Jurkat, Clone E6-1 (cell line): ENCODE data around the gene DES.
A peak's percentile ranks its signal among the peaks of the same experiment; 100 is the strongest.

Source experiments
- DNase-seq: peaks from one replicate; pipeline ENCODE4 v3.0.0-alpha.2; 2011; ENCODE audit warnings: low read depth, low spot score
- H3K4me3 ChIP-seq: 2 replicates; pipeline ENCODE4 v1.5.1; 2011; ENCODE audit warnings: mild to moderate bottlenecking, low read length, control low read depth, moderate library complexity

Gene DES

DNA sequence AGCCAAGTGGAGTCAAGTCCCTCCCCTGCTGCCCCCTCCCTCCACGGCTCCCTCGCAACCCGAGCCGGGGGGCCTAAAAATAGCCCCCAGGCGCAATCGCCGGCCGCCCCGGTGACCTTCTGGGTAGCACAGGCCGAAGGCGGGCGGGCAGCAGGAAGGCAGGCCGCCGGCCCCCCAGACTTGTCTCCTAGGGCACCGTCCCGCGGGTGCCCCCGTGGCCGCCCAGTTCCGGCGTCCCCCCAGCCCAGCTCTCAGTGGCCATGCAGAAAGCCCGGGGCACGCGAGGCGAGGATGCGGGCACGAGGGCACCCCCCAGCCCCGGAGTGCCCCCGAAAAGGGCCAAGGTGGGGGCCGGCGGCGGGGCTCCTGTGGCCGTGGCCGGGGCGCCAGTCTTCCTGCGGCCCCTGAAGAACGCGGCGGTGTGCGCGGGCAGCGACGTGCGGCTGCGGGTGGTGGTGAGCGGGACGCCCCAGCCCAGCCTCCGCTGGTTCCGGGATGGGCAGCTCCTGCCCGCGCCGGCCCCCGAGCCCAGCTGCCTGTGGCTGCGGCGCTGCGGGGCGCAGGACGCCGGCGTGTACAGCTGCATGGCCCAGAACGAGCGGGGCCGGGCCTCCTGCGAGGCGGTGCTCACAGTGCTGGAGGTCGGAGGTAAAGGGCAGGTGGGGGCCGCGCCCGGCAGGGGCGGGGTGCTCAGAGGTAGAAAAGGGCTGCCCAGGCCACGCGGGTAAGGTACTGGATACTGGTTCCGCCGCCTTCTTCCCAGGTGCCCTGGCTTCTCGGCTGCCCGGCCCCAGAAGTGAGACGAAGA, 16.7 kb downstream of the DES start, which contains the start of gene SPEG:
Gene SPEG (plus strand): TSS at position 126 of the 808 bp plus-strand sequence. CDS start 135 bp downstream, at position 261.
- no peak within 1 kb of the TSS for H3K4me3 ChIP-seq
- DNase-seq: no peak

DNA sequence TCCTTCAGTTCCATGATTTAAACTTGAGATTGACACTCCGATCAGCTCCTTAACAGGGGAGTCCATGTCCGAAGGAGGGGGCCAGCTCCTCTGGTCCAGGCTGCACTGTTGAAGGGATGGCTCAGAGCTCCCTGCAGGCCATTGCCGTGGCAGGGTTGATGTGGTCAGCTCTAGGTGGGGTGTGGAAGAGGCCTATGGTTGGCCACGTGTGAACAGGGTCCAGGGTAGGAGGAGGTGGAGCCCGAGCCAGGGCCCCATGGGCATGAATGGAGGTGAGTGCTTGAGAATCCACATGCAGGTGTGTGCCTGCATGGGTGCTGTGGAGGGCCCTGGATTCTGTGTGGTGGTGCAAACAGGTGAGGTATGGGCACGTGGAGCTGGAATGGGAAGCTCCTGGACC, 17.5 kb downstream of the DES start:
- no peak for DNase-seq

DNA sequence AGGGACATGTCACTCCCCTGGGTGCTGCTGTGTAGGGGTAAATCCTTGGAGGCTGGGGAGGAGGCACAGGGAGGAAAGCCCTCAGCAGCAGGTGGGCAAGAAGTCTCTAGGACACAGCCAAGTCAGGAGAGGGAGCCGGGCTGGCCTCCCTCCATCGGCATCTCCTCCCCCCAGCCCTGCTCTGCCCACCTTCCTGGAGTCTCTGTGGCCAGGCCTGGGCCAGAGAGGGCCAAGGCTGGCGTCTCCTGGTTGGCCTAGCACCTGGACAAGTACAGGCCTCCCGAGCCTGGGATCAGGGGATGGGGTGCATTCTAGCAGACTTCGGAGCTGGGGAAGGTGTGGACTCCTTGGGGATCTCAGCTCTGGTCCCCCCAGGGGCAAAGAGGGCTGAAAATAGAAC, 18.3 kb downstream of the DES start:
- DNase-seq: no peak
- no peak overlapping the region for H3K4me3 ChIP-seq

More for the DNA sequence above, 17.5 kb downstream of the DES start:
- H3K4me3 ChIP-seq: no peak overlapping the region

DNA sequence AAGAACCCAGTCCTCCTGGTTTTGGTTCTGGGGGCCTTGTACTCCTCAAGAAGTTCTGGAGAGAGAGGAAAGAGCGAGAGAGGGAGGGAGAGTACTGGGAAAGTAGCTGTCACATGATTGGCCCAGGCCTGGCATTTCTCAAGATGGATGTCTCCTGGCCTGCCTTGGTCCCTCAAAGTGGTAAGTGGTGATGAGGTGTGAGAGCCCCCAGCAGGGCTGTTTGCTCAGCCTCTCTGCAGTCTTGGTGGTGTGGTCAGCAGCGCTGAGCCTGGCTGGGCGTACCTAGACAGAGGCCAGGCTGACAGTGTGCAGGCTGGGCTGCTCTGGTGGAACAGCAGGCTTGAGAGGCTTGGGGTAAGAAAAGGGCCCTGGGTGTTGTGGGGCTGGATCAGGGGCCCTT, 19.0 kb downstream of the DES start:
- no peak for DNase-seq
- H3K4me3 ChIP-seq: no peak overlapping the region

DNA sequence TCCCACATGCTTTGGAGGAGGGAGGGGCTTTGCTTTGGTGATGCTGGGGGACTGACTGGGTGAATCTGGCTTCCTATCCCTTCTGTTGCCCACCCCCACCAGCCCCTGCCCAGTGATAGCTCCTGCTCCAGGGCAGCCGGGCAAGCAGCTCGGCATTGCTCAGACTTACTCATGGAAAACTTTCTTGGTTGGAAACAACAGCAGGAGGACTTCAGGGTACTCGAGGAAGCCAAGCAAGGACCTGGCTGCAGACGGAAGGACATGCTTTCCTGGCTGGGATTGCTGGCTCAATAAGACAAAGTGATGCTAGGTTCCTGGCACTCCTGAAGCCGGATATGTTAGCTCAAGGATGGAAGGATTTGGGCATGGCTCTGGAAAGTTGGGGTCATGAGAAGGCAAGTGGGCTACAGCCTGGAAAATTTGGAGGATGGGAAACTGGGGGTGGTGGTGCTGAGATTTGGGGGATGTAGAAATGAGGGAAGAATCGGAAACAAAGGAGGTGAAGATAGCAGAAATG, 19.6 kb downstream of the DES start:
- no peak for DNase-seq
- H3K4me3 ChIP-seq: no peak overlapping the region

DNA sequence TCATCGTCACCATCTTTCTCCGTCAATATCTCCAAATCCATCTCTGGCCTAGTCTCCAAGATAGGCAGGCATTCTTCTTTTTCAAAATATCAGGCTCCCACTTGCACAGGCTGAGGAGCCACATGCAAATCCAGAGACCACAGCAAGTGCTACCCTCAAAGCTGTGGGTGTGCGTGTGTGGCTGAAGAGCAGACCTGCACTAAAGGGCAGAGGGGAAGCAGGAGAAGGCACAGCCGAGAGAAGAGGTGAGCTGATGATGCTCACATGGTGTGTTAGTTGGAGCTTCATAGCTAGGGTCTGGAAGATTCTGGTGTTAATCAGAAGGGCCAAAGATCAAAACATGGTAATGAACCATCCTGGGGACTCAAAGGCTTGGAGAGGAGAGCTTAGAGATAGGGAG, 20.3 kb downstream of the DES start:
- DNase-seq: no peak
- H3K4me3 ChIP-seq: no peak overlapping the region

DNA sequence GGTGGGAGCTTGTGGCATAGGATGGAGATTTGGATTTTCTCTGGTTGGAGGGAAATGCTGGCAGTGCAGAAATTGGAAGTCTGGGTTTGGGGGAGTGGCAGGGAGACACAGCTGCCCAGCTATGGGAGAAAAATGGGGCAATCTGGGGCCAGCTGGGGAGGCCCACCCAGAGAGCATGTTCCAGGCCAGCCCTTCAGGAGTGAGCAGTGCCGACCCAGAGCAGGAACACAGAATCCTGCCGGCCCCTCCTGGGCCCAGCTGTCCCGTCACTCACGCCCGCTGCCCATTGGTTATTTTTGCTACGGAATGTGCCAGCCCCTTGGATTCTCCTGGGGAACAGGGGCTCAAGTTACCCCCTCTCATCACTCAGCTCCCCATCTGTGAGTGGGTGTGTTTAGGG, 21.3 kb downstream of the DES start:
- no peak overlapping the region for H3K4me3 ChIP-seq
- no peak for DNase-seq

DNA sequence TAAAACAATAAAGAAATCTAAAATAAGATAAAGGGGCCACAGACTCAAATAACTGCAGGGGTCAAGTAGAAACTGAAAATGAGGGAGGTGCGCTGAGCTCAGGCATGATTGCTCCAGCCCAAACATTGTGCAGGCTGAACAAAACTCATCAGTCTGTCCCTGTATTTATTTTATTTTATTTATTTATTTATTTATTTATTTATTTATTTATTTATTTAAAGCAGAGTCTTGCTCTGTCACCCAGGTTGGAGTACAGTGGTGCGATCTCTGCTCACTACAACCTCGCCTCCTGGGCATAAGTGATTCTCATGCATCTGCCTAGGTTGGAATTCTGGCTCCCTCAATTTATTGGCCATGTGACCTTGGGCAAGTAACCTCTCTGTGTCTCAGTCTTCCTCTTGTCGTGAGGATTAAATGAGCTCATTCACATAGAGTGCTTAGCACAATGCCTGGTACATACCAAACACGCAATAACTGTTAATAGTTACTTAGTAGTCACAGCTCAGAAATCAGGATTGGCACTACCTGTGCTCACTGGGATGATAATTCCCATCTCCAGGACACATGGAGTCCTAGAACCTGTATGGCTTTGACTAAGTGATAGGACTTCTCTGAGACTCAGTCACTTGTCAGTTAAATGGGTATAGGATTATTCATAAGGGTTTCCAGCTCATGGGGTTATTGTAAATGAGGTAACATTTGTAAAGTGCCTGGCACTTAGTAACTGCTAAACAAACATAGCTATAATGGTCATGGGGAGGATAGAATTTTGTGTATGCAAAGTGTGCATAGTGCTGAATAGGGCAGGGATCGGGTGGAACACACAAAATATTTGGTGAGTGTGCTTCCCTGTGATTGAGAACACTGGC, 22.4 kb downstream of the DES start:
- DNase-seq: no peak
- H3K4me3 ChIP-seq: no peak overlapping the region

DNA sequence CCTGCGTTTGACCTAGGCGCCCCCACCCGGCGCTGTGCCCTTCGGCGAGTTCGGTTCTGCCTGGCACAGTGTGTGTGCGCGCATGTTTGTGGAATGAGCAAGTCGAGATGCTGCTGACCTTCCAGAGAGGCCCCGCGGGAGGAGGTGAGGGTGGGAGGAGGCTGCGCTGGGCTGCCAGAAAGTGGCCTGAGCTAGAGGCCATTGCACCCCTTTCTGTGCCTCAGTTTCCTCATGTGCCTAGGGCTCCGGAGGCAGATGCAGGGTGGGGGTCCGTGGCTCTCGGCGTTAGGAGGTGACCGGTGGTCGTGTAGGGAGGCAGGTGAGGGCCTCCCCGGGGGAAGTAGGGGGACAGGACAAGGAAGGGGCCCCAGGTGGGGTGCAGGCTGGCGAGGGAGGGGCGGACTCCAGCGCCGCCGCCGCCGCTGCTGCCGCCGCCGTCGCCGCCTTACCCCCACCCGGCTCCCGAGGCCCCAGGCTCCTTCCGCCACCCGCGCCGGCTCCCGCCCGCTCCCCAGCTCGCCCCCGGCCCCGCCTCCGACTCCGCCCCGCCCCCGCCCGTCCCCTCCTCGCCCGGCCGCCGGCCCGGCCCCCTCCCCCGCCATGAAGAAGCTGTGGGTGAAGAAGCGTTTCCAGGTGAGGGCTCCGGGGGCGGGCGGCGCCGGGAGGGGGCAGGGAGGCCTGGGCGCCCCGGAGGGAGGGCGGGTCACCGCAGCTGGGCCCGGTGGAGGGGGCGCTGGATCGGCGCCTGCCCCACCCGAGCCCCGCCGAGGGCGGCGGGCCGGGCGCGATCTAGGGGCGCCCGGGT, 23.5 kb downstream of the DES start:
- peak; percentile 32 for DNase-seq
- peak overlapping the region; percentile 57 for H3K4me3 ChIP-seq

DNA sequence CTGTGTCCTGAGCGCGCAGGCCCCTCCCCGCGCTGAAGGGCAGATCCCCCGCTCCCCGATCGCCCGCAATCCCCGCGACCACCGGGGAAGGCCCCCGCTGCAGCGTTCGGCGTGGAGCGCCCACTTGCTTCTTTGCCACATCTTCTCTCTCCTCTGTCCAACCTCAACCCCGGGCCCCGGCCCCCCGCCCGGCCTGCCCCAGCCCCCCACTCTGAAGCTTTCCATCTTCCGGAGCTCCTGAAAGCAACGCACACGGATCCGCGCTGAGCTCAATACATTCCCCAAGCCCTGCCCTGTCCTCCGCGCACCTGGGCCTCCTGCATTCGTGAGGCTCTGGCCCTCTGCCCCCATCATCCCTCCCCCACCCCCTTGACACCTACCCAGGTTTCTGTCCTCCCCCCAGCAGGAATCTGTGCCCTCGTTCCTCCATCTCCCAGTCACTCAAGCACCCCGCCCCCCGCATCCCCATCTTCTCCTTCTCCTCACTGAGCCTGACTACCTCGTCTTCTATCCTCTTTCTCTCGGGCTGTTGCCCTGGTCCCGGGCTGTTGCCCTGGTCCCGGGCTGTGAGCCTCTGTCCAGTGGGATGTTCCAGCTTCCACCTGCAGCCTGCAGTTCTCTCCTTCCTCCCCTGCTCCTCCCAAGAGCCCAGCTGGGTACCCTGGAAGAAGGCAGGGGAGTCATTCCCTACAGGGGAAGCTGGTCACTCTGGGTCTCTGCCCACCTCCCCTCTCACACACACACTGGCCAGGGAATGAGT, 24.3 kb downstream of the DES start:
- peak overlapping the region; percentile 46 for H3K4me3 ChIP-seq

DNA sequence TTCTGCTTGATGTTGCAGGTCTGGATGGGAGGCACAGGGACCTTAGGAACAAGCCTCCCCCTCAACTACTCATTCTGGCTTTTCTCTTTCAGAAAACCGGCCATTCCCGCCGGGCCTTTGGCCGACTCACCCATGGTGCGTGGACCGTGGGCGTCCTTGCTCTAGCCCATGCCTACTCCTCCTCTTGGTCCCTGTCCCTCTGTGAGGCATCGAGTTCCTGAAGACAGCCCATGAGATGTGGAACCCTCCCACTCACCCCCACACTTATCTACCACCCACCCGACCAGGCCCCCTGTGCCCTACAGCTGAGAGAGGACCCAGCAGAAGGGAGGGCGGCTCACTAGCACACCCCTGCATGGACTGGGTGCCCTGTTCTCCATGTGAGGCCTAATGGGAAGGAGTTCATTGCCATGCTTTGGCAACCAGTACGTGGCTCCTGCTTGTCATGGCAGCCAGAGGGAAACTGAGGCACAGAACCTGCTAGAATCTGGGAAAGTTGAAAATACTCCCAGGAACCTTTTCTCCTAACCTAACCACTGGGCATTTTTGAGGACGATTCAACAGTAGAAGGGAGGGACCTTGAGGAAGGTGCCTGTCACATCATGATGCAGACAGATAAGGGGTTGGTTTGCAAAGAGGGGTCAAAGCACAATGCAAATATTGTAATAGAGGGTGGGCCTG, 25.0 kb downstream of the DES start:
- no peak for DNase-seq
- H3K4me3 ChIP-seq: no peak overlapping the region

More for the DNA sequence above, 24.3 kb downstream of the DES start:
- DNase-seq: no peak

DNA sequence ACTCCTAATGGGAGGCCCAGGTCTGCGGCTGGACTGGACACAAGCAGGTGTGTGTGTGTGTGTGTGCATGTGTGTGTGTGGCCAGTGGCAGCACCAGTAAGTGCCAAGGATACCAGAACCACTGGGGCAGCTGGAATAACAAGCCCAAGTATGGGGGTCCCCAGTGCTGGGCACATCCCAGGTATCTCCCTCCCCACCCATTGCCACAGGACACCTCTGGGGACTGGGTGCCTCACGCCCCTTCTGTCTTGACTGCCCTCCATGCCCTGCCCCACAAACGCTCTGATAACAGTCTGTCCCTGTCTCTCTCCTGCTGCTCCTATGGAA, 25.5 kb downstream of the DES start:
- no peak for DNase-seq
- H3K4me3 ChIP-seq: no peak overlapping the region

DNA sequence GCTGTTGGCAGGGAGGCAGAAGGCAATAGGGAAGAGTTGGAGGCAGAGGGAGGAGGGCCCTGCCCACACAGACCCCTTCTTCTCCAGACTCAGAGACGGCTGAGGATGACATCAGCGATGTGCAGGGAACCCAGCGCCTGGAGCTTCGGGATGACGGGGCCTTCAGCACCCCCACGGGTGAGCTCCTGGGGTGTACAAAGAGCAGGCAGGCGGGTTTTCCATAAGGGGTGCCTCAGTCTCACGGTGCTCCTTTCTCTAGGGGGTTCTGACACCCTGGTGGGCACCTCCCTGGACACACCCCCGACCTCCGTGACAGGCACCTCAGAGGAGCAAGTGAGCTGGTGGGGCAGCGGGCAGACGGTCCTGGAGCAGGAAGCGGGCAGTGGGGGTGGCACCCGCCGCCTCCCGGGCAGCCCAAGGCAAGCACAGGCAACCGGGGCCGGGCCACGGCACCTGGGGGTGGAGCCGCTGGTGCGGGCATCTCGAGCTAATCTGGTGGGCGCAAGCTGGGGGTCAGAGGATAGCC, 26.5 kb downstream of the DES start:
- no peak for DNase-seq
- H3K4me3 ChIP-seq: no peak overlapping the region

DNA sequence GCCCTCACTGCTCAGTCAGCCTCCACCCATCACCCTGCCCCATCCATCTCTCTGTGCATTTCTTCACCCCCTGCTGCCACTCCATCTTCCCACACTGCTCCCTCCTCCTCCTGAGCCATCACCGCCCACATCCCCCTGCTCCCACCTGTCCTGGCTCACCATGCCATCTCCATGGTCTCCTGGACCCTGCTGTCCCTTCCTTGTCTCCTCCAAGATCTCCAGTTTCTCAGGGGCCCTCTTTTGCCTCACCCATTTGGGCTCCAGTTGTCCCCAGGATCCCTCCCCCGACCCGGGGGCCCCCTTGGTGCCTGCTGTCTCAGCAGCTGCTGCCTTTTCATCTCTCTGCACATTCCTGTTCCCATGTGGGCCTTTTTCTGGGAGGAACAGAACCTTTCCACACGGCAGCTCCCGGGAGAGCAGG, 27.1 kb downstream of the DES start:
- no peak overlapping the region for H3K4me3 ChIP-seq
- no peak for DNase-seq

DNA sequence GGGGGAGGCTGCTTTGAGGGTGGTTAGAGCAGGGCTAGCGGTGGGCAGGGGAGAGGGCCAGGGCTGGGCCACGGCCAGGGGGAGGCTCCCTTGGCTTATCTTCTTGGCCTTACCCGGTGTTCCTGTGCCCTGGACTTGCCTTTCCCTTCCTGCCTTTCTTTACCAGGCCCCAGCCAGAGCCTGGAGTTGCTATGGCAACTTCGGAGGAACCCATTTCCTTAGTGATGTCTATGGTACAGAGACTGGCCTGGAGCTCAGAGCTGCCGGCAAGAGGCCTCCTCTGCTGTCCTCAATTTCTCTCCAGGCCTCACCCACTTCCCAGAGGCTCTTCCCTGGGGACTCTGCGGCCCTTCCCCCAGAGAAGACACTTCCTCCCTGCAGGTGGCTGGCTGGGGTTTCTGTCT, 27.9 kb downstream of the DES start:
- no peak for DNase-seq
- H3K4me3 ChIP-seq: no peak overlapping the region

DNA sequence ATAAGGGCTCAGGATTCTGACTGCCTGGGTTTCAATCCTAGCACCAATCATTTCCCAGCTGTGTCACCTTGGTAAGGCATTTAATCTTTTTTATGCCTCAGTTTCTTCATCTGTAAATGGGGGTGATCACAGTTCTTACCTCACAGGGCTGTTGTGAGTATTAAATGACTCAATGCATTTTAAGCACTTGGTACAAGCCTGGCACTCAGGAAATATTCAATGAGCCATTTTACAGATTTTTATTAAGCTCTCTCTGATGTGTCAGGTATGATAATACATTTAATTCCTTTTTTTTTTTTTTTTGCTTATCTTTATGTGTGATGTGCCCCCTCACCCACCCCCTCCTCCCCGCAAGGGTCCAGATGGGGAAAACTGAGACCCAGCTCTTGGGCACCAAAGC, 28.5 kb downstream of the DES start:
- no peak for DNase-seq
- H3K4me3 ChIP-seq: no peak overlapping the region

DNA sequence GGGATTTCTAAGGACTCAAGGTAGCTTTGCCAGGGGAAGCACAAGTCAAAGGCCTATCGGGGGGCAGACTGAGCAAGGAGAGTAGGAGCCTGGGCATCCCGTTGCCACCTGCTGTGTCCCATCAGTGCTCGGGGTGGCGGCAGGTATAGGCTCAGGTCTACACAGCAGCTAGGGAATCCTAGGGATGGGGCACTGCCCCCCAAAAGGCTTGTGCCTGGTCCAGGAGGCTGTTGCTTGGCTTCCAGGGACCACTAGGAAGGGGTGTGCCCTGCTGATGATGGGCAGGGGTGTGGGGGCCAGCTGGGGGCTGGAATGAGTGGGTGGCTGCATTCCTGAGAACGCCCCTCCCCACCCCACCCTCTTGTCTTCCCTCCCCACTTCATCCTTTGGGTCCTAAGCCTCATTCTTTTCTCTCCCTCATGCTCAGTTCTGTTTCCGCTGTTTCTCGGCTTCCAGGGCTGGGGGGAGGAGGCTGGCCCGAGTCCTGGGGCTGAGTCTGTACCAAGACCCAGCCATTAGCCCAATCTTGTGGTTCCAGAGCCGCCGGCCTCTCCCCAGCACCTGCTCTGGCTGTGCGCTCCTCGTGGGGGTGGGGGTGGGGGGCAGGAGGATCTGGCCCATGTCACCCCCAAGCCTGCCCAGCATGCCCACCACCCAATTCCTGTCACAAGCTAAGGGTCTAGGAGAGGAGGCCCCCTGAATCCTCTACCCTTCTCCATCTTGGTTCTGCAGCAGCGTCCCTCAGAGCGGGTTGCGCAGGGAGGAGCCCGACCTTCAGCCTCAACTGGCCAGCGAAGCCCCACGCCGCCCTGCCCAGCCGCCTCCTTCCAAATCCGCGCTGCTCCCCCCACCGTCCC, 29.3 kb downstream of the DES start:
- no peak for DNase-seq
- H3K4me3 ChIP-seq: no peak overlapping the region
